ACC112 (cell line): Measurements from ENCODE around the gene BTRC.

ENCODE experiments used
- H2AFZ ChIP-seq: fragments of 200-600 bp; sonication (generic); one replicate; pipeline ENCODE4 v1.6.0; 2017; ENCODE audit warnings: antibody characterized with exemption, low read length; ENCODE audit not compliant: unreplicated experiment
- H3K27ac ChIP-seq: fragments of 200-600 bp; sonication (generic); 2 replicates; pipeline ENCODE4 v1.5.1; 2014; ENCODE audit warnings: low read depth, mild to moderate bottlenecking, antibody characterized with exemption, low read length, moderate library complexity
- H3K27me3 ChIP-seq: fragments of 200-600 bp; sonication (generic); 2 replicates; pipeline ENCODE4 v1.6.1; 2014; ENCODE audit warnings: mild to moderate bottlenecking, antibody characterized with exemption, low read length, moderate library complexity, mixed read lengths; ENCODE audit not compliant: insufficient read depth
- H3K36me3 ChIP-seq: fragments of 200-600 bp; sonication (generic); 2 replicates; pipeline ENCODE4 v1.6.1; 2016; ENCODE audit warnings: mild to moderate bottlenecking, antibody characterized with exemption, low read length, moderate library complexity, mixed read lengths; ENCODE audit not compliant: insufficient read depth
- H3K4me1 ChIP-seq: fragments of 200-600 bp; sonication (generic); one replicate; pipeline ENCODE4 v1.6.1; 2016; ENCODE audit warnings: low read length, mixed read lengths; ENCODE audit not compliant: insufficient read depth, unreplicated experiment, control insufficient read depth
- H3K4me3 ChIP-seq: fragments of 200-600 bp; sonication (generic); 2 replicates; pipeline ENCODE4 v1.5.1; 2014; ENCODE audit warnings: mild to moderate bottlenecking, low read depth, low read length
- H3K79me2 ChIP-seq: fragments of 200-600 bp; sonication (generic); one replicate; pipeline ENCODE4 v1.6.0; 2016; ENCODE audit warnings: low read length; ENCODE audit not compliant: control insufficient read depth, unreplicated experiment, insufficient read depth

The BTRC gene

GRCh38 chr10:101353692-101354327 is at the start of gene BTRC:
Gene BTRC, plus strand, starts transcription at chr10:101354165. Its CDS starts 16 bp downstream, at chr10:101354181.
- H3K79me2 ChIP-seq, result peaks cover 34% of the 10 kb centered on the region
- peak within 1 kb of the TSS; percentile 45 for H3K27ac ChIP-seq
- H3K27me3 ChIP-seq, result peaks cover 8% of the 10 kb centered on the region

DNA sequence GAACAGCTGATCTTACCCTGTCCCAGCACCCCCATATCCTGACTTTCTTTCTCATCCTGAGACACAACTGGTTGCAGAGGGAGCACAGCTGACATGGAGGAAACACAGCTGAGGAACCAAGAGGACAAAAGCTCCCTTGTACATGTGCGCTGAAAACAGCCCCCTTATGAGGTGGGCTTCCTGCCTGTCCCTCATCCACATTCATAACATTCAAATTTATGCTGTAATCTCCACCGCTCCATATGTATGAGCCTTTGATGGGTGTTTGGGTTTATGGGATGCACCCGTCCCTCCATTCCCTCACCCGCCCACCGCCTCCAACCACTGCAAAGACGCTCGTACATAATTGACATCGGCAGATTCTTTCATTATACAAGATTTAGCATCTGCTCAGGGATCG is 49.6 kb upstream of the BTRC start:
- Histone ChIP-seq H3K79me2 (no peaks in the 10 kb centered on the region), H3K36me3 (no peaks in the 10 kb centered on the region), H3K4me3 (no peak overlapping the region), H2AFZ (no peak overlapping the region), H3K27ac (no peak overlapping the region), H3K4me1 (no peaks in the 10 kb centered on the region), H3K27me3 (peaks cover 70% of the 10 kb centered on the region)

More at GRCh38 chr10:101353692-101354327, at the start of gene BTRC:
- H2AFZ ChIP-seq, result peak within 1 kb of the TSS; percentile 95
- peak within 1 kb of the TSS; percentile 96 for H3K4me3 ChIP-seq
- H3K36me3 ChIP-seq, result no peaks in the 10 kb centered on the region
- peaks cover 11% of the 10 kb centered on the region for H3K4me1 ChIP-seq

- Histone ChIP-seq H2AFZ (no peak overlapping the region), H3K27ac (no peak overlapping the region), H3K4me1 (no peaks in the 10 kb centered on the region), H3K4me3 (no peak overlapping the region), H3K27me3 (peaks cover 71% of the 10 kb centered on the region), H3K36me3 (no peaks in the 10 kb centered on the region), H3K79me2 (no peaks in the 10 kb centered on the region)
Measured at GRCh38 chr10:101305320-101306241, 48.4 kb upstream of the BTRC start.

DNA sequence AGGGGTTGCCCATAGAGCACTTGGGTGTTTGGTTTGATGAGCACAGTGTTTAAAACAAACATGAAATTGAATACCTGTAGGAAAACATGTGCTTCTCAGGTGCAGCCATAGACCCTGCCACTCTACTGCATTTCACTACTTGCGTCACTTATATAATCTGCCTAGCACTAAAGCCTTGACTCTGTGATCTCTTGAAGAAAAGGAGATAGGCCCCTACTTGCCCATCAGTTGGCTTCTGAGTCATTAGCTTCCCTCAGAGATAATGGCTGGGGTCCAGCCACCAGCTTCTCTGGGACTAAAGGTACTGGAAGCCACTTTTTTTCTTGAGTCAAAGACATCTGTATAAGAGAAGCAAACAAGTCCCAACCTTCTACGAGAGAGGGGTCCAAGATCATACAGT is 45.9 kb upstream of the BTRC start:
- Histone ChIP-seq H3K4me1 (no peaks in the 10 kb centered on the region), H3K36me3 (no peaks in the 10 kb centered on the region), H3K79me2 (no peaks in the 10 kb centered on the region), H3K27ac (no peak overlapping the region), H2AFZ (no peak overlapping the region), H3K4me3 (no peak overlapping the region), H3K27me3 (peaks cover 79% of the 10 kb centered on the region)

DNA sequence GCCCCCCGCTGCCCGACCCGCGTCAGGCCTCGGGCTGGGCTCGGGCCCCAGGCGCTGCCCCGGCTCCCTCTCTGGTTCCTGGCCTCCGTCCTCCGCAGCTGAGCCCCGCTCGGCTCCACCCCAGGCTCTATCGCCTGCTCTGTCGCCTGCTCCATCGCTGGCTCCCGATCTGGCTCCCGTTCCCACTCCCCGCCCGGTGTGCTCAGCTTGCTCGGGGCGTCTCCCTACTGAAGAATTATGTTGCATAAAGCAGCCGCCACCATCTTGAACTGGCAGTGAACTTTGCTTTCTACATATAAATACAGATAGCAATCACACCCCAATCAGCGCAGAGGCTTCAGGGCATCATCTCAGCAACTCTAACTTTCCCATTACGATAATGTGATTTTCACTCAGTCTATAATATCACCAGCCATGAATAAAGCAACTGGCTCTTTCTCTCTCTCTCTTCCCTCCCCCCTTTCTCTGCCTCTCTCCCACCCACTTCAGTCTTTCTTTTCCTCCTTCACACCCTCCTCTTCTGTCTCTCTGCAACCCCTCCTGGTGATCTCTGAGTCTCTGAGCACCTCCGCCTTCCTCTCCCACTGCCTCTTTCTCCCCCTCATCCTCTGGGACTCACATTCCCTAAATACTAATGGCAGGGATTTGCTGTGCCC is 43.3 kb upstream of the BTRC start:
- Histone ChIP-seq H3K4me3 (peak overlapping the region; percentile 53), H3K4me1 (no peaks in the 10 kb centered on the region), H3K27ac (no peak overlapping the region), H3K27me3 (peaks cover 64% of the 10 kb centered on the region), H3K79me2 (no peaks in the 10 kb centered on the region), H3K36me3 (no peaks in the 10 kb centered on the region), H2AFZ (peak overlapping the region; percentile 97)

DNA sequence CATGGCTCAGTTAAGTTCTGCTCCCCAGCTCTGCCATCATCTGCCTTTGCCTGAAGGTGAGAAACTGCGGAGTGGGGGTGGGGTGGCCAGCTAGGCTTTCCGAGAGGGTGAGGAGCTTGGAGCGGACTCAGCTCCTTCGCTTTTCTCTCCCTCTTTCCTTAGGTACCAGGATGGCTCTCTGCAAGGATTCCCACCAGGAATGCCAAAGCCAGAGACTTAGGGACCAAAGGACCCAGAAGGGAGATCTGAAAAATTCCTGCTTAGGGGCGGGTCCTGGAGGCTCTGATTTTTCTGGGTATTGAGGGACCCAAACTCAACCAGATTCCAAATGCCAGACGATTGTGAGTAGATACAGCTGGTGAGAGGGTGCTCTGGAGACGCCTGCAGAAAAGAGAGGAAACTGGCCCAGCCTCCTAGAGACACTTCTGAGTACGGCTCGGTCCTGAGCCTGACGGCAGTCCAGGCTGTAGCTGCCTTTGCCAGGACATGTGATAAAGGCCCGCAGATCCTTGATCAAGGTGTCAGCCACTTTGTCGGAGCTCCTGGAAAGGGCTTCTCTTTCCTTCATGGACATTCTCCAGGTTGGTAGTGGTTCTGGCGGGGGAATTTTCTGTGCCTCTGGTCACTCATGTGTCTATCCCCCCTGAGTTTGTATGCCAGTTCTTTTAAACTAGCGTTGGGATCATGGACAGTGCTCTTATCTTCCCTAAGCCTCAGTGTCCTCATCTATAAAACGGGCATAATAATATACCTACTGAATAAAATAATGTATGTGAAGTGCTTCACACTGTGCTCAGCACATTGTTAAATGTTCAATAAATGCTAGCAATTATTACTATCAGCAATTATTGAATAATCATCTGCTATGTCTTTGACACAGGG is 42.5 kb upstream of the BTRC start:
- Histone ChIP-seq H3K27ac (no peak overlapping the region), H3K27me3 (peaks cover 56% of the 10 kb centered on the region), H3K36me3 (no peaks in the 10 kb centered on the region), H3K4me1 (no peaks in the 10 kb centered on the region), H2AFZ (peak overlapping the region; percentile 97), H3K79me2 (no peaks in the 10 kb centered on the region), H3K4me3 (0 out of 2 replicates have a peak overlapping the region, but pooled peaks have one; percentile 53)

DNA sequence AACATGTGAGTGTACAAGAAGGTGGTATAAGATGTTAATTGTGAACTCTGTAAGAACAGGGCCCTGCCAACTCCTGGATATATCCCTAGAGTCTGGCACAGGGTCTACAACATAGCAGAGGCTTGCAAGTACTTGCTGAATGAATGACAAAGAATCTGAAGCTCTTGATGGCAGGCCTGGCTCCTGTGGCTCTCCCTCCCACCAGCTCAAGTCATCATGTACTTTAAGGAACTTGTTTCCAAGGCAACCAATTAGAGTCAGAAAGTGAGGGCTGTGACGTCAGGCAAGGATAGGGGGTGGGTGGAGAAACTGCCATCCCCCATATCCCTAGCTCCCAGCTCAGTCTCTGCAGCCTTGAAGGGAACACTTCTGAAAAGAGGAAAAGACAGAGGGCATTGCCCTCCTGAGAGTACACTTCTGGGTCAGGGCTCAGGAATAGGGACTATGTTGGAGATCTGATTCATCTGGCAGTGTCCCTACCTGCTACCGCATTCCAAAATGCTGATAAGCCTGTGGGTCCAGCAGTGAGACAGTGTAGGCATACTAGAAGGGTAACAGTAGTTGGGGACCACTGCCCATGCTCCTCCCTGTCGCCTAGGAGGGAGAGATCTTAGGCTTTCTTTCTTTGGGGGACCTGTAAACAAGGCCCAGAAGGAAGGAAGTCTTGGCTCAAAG is 34.6 kb upstream of the BTRC start:
- Histone ChIP-seq H3K27me3 (peaks cover 25% of the 10 kb centered on the region), H2AFZ (no peak overlapping the region), H3K4me3 (no peak overlapping the region), H3K79me2 (no peaks in the 10 kb centered on the region), H3K36me3 (no peaks in the 10 kb centered on the region), H3K27ac (no peak overlapping the region), H3K4me1 (no peaks in the 10 kb centered on the region)

- Histone ChIP-seq H3K4me3 (no peak overlapping the region), H3K27me3 (peaks cover 41% of the 10 kb centered on the region), H3K36me3 (no peaks in the 10 kb centered on the region), H2AFZ (no peak overlapping the region), H3K27ac (no peak overlapping the region), H3K4me1 (no peaks in the 10 kb centered on the region), H3K79me2 (no peaks in the 10 kb centered on the region)
Measured at GRCh38 chr10:101321073-101321472, 32.9 kb upstream of the BTRC start.

GRCh38 chr10:101322266-101323108 is 31.5 kb upstream of the BTRC start:
- H3K4me3 ChIP-seq, result no peak overlapping the region
- H3K27me3 ChIP-seq, result peaks cover 55% of the 10 kb centered on the region
- no peak overlapping the region for H2AFZ ChIP-seq
- no peaks in the 10 kb centered on the region for H3K79me2 ChIP-seq
- H3K36me3 ChIP-seq, result no peaks in the 10 kb centered on the region
- no peak overlapping the region for H3K27ac ChIP-seq
- no peaks in the 10 kb centered on the region for H3K4me1 ChIP-seq
